Measurements from ENCODE around the gene CUL1.

- TF ChIP-seq POLR2A (IDR thresholded peaks at IDR 0.05), result no peak
- no peak for TF ChIP-seq CTCF (IDR thresholded peaks at IDR 0.05)
- TF ChIP-seq EP300 (IDR thresholded peaks at IDR 0.05), result no peak
These were observed 48.4 kb upstream of the CUL1 start for GRCh38 chr7:148650232-148650858.

Data from ovary (tissue), 3 donors.